Measurements from ENCODE around the gene FBXL7.

The FBXL7 gene

GRCh38 chr5:15506146-15506545 lies 6.2 kb downstream of the FBXL7 start:
- DNase-seq, result no peak

DNA sequence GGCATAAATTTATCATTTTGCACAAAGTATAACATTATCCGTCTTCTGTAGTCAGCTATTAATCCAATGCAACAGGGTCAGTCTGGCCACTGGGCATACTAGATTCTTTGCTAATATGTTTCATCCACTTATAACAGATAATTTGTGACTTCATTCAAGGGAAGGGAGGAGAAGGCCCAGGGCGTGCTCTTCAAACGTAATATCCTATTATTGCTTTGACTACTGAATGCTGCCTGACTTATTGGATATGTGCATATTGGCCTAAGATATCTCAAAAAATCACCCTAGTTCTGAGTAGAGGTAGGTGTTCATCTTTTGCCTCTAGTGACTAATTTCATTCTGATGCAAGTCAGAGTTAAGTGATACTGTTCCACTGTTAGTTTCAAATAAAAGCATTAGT lies 6.9 kb downstream of the FBXL7 start:
- no peak for DNase-seq

DNA sequence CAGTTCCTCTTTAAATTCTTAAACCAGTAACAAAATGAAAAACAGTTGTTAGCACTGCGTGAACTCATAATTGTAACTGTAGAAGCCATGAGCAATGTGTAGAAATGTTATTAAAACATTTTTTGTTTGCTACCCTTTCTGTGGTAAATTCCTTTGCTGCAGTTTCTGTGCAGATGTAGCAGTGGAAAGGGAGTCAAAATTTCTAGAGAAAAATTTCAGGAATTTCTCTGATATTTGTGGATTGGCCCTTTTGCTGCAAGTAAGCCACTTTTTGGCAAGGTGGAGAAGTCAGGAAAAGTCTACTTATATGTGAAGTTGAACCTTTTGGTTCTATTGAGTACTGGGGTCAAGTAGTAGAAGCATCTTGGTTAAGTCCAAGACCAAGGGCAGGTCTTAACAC lies 10.1 kb downstream of the FBXL7 start:
- no peak for DNase-seq

DNA sequence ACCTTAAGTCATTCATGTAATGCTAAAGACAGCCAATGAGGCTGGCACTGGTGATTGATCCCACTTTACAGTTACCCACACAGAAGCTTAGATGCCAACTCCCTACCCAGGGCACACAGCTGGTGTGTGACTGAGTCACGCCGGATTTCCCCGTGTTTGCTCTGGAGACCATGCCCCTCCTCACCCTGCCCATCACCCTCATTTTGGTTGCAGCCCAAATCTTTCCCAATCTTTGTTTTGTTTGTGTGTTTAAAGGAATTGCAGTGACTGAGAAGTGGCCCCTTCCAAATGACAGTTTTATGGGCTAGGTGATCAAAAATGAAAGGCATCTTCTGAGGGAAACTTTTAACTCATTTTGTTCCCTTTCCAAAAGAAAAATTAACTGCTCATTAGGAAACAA lies 10.9 kb downstream of the FBXL7 start:
- no peak for DNase-seq

DNA sequence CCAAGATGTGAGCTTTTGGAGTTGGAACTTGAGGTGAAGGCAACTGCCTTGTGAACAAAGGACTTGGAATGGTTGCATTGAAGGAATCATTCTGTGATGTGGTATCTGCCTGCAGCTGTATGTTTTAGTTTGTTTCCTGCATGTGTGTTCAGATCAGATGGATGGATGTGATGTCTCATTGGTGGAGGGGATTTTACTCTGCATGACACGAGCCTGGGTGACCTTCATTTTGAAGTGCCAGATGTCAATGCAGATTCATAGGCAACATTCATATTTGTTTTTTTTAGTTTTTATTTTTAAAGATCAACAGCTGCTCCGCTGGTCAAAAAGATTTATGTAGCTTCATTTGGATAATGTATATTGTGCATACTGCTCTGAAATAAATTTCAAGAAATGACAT lies 13.5 kb downstream of the FBXL7 start:
- no peak for DNase-seq

DNA sequence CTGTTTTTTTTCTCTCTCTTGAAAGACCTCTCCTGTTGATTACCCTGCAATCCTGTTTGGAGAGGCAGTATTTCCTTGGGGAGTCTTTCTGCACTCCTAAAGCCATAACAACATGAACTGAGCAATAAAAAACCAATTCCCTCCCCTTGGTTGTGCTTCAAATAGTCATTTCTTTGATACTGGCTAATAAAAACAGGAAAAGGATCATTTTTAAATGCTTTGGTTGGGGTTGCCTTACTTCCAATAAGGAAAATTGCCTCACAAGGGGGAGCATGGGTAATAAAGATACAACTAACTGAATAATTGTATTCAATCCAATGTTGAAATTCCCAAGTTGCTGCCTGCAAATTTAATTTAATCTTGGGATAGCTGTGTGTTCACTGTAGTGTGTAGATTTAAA lies 13.9 kb downstream of the FBXL7 start:
- DNase-seq, result no peak

DNA sequence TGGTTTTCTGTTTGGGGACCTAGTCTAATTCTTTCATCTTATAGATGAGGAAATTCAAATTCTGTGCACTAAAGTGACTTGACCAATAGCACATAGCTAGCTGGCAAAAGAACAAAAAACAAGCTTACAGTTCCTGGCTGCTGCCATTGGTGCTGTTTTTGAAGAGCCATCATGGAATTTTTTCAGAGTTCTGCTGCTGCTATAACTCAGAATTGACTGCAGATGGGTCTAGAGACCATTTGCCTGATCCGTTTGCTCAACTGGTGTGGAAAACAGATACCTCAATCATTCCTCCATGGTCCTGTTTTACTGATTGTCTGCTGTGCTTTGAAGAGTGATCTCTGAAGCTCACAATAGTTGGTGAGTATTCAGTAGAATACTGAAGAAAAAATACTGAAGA lies 15.2 kb downstream of the FBXL7 start:
- no peak for DNase-seq

GRCh38 chr5:15516486-15516885 lies 16.5 kb downstream of the FBXL7 start:
- no peak for DNase-seq

- no peak for DNase-seq
These were observed 18.8 kb downstream of the FBXL7 start for GRCh38 chr5:15518786-15519185.

GRCh38 chr5:15520856-15521255 lies 20.9 kb downstream of the FBXL7 start:
- DNase-seq, result no peak

- DNase-seq, result no peak
These were observed 21.6 kb downstream of the FBXL7 start for GRCh38 chr5:15521381-15522186.

- DNase-seq, result no peak
These were observed 22.2 kb downstream of the FBXL7 start for GRCh38 chr5:15522187-15522520.

GRCh38 chr5:15524712-15525111 lies 24.7 kb downstream of the FBXL7 start:
- no peak for DNase-seq

DNA sequence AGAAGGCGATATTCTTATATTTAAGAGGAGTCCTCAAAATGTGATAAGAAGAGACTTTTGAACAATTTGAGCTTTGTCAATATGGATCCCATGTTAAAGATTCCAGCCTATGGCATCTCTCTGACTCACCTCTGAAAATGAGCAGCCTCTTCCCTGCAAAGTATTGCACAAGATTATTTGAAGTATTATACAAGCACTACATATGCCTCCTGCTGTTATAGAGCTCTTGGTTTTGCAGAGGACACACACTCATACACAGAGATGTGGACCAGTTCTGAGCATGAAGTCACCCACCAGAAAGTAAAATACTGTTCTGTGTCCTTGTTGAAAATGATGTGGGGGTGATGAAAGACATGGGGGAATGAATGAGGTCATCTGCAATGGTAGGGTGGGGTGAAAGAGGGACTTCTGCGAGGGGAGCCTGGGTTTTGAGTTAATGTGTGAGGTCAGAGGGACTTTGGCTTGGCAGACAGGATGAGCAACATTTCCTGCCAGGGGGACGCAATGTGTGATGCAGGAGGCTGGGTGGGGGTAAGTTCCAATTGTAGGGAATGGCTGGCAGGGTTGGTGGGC lies 25.8 kb downstream of the FBXL7 start:
- no peak for DNase-seq

GRCh38 chr5:15526413-15526812 lies 26.4 kb downstream of the FBXL7 start:
- DNase-seq, result no peak

DNA sequence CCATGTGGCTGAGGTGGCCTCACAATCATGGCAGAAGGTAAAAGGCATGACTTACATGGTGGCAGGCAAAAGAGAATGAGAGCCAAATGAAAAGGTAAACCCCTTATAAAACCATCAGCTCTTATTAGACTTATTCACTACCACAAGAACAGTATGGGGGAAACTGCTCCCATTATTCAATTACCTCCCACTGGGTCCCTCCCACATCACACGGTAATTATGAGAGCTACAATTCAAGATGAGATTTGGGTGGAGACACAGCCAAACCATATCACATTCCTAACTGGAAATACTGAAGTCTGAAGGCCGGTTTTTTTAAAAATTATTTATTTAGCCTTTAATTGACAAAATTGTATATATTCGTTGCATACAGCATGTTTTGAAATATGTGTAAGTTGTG lies 28.5 kb downstream of the FBXL7 start:
- no peak for DNase-seq

- DNase-seq, result no peak
These were observed 29.0 kb downstream of the FBXL7 start for GRCh38 chr5:15529013-15529412.

GRCh38 chr5:15529821-15530220 lies 29.8 kb downstream of the FBXL7 start:
- no peak for DNase-seq

DNA sequence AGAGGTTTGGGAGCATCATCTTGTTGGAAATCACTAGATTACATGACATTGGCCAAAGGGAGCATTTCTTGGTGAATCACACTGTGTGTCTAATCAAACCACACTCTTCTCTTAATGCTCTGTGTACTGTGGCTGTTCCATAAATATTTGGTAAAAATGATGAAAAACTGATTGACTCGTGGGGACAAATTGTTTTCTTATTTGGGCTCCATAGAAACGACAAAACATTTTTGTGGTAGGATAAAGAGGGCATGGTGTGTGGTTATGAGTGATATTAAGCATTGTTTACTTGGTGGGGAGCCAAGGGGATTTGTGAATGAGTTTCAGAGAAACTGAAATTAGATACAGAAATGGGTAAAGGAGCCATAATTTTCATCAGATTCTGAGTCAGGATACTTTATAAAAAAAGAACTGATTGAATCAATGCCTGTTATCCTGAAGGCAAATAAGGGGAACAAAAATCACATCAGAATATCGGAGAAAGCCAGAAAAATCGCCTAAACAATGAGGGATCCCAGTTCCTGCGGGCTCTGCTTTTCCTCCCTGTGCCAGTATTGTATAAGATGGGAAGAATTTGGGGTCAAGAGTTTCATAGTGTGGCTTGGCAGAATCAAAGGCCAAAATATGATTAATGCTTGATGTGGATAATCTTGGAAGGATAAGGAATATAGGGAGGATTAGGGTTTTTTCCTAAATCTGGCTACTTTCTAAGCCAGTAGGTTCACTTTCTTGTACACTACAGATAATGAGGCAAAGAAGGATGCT lies 33.3 kb downstream of the FBXL7 start:
- no peak for DNase-seq

DNA sequence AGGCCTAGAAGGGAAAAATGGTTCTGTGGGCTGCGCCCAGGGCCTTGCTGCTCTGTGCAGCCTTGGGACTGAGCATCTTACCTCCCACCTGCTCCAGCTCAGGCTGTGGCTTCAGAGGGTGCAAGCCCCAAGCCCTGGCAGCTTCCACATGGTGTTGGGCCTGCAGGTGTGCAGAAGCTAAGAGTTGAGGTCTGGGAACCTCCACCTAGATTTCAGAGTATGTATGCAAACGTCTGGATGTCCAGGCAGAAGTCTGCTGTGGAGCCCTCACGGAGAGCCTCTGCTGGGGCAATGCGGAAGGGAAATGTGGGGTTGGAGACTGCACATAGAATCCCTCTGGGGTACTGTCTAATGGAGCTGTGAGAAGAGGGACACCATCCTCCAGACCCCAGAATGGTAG lies 36.0 kb downstream of the FBXL7 start:
- no peak for DNase-seq

- no peak for DNase-seq
These were observed 38.5 kb downstream of the FBXL7 start for GRCh38 chr5:15538516-15538915.

DNA sequence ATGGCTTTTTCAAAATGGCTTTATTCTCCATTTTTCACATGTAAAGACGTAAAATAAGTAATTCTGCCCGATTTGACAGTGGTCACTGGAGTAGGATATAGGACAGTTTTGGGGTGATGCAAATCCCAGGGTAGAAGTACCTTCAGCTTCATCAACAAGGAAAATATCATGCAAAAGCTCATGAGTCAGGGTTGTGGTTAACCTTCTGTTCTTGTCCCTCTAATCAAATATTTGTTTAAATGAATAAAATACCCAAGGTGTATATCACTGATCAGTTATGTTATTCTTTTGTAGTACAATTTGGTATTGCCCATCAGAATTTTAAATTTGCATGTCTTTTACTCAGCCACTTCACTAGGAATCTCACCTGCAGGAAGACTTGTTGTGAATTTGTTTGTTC lies 40.0 kb downstream of the FBXL7 start:
- DNase-seq, result no peak

- DNase-seq, result no peak
These were observed 44.1 kb downstream of the FBXL7 start for GRCh38 chr5:15544039-15544438.

- DNase-seq, result no peak
These were observed 45.1 kb downstream of the FBXL7 start for GRCh38 chr5:15545082-15545481.

Data from kidney glomerular epithelial cell (primary cell).